DMS 273 (cell line): ENCODE results near the gene OR13C8.

Experiments used
- DNase-seq: peaks from one replicate; lab custom pipeline; 2025; ENCODE audit not compliant: unreplicated experiment; lab: John Stamatoyannopoulos, UW

The OR13C8 gene

GRCh38 chr9:104608336-104608735, 39.4 kb downstream of the OR13C8 start:
- peak; percentile 14 for DNase-seq

GRCh38 chr9:104611213-104611612, 42.2 kb downstream of the OR13C8 start:
- DNase-seq: no peak

- no peak for DNase-seq
These were observed 48.5 kb downstream of the OR13C8 start for GRCh38 chr9:104617418-104617817.

GRCh38 chr9:104618104-104618503, 49.1 kb downstream of the OR13C8 start, which contains the start of gene OR13C9:
Gene OR13C9 (minus strand): TSS chr9:104618204. CDS start chr9:104618204, 0 bp downstream.
- DNase-seq: no peak
